HepG2 (cell line): ENCODE results near the gene PLBD2. TPM values are rescaled to one million over a fixed set of nuclear protein-coding genes. Genes with fewer than 3 reads are reported as not detected.

Experiments
- ARID4A ChIP-seq: sonication (generic); formaldehyde crosslinking; IDR thresholded peaks from 2 replicates; pipeline ENCODE4 v1.5.0; 2020; ENCODE audit warnings: mild to moderate bottlenecking, missing genetic modification reagents, borderline replicate concordance
- CEBPG ChIP-seq: IDR thresholded peaks from 2 replicates; pipeline ENCODE4 v1.6.1; 2016
- CHD2 ChIP-seq: IDR thresholded peaks from 2 replicates; pipeline ENCODE4 v1.6.1; 2011; ENCODE audit warnings: low read depth, low read length, improper control_type of control experiment
- ELF1 ChIP-seq: sonication (generic); formaldehyde crosslinking; IDR thresholded peaks from 2 replicates; pipeline ENCODE4 v1.4.0; 2020; ENCODE audit warnings: missing genetic modification reagents
- JARID2 ChIP-seq: sonication (generic); formaldehyde crosslinking; IDR thresholded peaks from 2 replicates; pipeline ENCODE4 v1.8.1; 2023; ENCODE audit warnings: missing genetic modification reagents, inconsistent platforms; ENCODE audit not compliant: insufficient replicate concordance
- NR2F6 ChIP-seq, 2 experiments: IDR thresholded peaks; 2 replicates each; pipeline ENCODE4 v1.6.1; 2016; ENCODE audit warnings: antibody characterized with exemption in 1 of 2, mild to moderate bottlenecking in 1 of 2
- SAP130 ChIP-seq: IDR thresholded peaks from 2 replicates; pipeline ENCODE4 v1.6.1; 2016; ENCODE audit warnings: low read depth
- SRSF9 ChIP-seq: fragments of 200-400 bp; formaldehyde crosslinking; IDR thresholded peaks from 2 replicates; pipeline ENCODE4 v1.6.1; 2018; ENCODE audit warnings: borderline replicate concordance, mild to moderate bottlenecking, low read depth, low read length; ENCODE audit not compliant: insufficient read depth, poor library complexity, severe bottlenecking
- ZMYM3 ChIP-seq: sonication (generic); formaldehyde crosslinking; IDR thresholded peaks from 2 replicates; pipeline ENCODE4 v1.5.1; 2020; ENCODE audit warnings: mild to moderate bottlenecking, missing genetic modification reagents
- ZNF761 ChIP-seq: sonication (generic); formaldehyde crosslinking; conservative IDR thresholded peaks from 2 replicates; pipeline ENCODE4 v1.4.0; 2020; ENCODE audit warnings: mild to moderate bottlenecking, missing genetic modification reagents
- ZNF800 ChIP-seq: sonication (generic); formaldehyde crosslinking; IDR thresholded peaks from 2 replicates; pipeline ENCODE4 v1.4.0; 2020; ENCODE audit warnings: missing genetic modification reagents
- ZNF839 ChIP-seq: sonication (generic); formaldehyde crosslinking; IDR thresholded peaks from 2 replicates; pipeline ENCODE4 v1.4.0; 2020; ENCODE audit warnings: missing genetic modification reagents, mild to moderate bottlenecking, borderline replicate concordance
- polyA plus RNA-seq, 8 experiments: library from polyadenylated mRNA; depleted of rRNA in 3 of 8; stranded (reverse) in 7 of 8; unstranded in 1 of 8; fragments of >200 nt; fragmentation: Illumina TruSeq in 4 of 8; extraction: Trizol in 4 of 8; gene quantifications; 2 replicates each; pipeline versions ENCODE4 v1.2.1 to v1.2.3, GENCODE V29; 2011 to 2016; ENCODE audit warnings: low read depth in 4 of 8, missing spikeins in 1 of 8, mixed read lengths in 1 of 8; ENCODE audit not compliant: insufficient read depth in 1 of 8
- total RNA-seq, 5 experiments: library from RNA; depleted of rRNA; stranded (reverse); fragments of >200 nt; fragmentation: Illumina TruSeq; extraction: Trizol; gene quantifications; 2 replicates each; pipeline ENCODE4 v1.2.3, GENCODE V29; 2016; ENCODE audit warnings: low read depth in 1 of 5

Gene PLBD2
- total and polyA plus RNA-seq, 2 of the 13 experiments (the other 11 are each of a cell fraction or from before 2014, with no cell fraction given) = 6.7 to 8.5 TPM

- TF ChIP-seq SRSF9 (no peak), NR2F6 (IDR thresholded peaks at IDR 0.05) (no peak), NR2F6 (CRISPR knock-in tag; IDR thresholded peaks at IDR 0.05) (peak; percentile 23; the same call in 1 of the 2 replicates), JARID2 (CRISPR knock-in tag) (no peak), ZNF839 (CRISPR knock-in tag) (no peak), ELF1 (peak; percentile 70), CEBPG (CRISPR knock-in tag) (peak; percentile 54), ZMYM3 (CRISPR knock-in tag) (peak; percentile 30; the same call in 1 of the 2 replicates), ZNF800 (CRISPR knock-in tag) (no peak), SAP130 (CRISPR knock-in tag) (peak; percentile 58), ZNF761 (CRISPR knock-in tag) (no peak), CHD2 (no peak), ARID4A (no peak)
- TF ChIP-seq, all 625 proteins: peak for 16
These were observed 55.1 kb downstream of the PLBD2 start (continued) for GRCh38 chr12:113413488-113413939.
